Fibroblast of the aortic adventitia (primary cell): ENCODE results near the gene DAPK2. TPM values are rescaled to one million over a fixed set of nuclear protein-coding genes. Genes with fewer than 3 reads are reported as not detected.

Source experiments
- DNase-seq: peaks from one replicate; pipeline ENCODE4 v3.0.0-alpha.2; 2010; ENCODE audit warnings: low read depth
- H3K4me3 ChIP-seq: 2 replicates; pipeline ENCODE4 v1.5.1; 2011; ENCODE audit warnings: low read depth, mild to moderate bottlenecking, control low read depth, low read length, moderate library complexity
- total RNA-seq: library from RNA; depleted of rRNA; stranded (reverse); fragments of >200 nt; gene quantifications from 2 replicates; pipeline ENCODE4 v1.2.3, GENCODE V29; 2012; ENCODE audit warnings: low replicate concordance
- TF ChIP-seq, protein P1 (sequence below): IDR thresholded peaks from 2 replicates; pipeline ENCODE4 v1.5.1; 2011; ENCODE audit warnings: mild to moderate bottlenecking, low read length, control low read depth, inconsistent platforms; ENCODE audit not compliant: insufficient read depth

The DAPK2 gene
- total RNA-seq, 1 donor: 3.7 TPM

DNA sequence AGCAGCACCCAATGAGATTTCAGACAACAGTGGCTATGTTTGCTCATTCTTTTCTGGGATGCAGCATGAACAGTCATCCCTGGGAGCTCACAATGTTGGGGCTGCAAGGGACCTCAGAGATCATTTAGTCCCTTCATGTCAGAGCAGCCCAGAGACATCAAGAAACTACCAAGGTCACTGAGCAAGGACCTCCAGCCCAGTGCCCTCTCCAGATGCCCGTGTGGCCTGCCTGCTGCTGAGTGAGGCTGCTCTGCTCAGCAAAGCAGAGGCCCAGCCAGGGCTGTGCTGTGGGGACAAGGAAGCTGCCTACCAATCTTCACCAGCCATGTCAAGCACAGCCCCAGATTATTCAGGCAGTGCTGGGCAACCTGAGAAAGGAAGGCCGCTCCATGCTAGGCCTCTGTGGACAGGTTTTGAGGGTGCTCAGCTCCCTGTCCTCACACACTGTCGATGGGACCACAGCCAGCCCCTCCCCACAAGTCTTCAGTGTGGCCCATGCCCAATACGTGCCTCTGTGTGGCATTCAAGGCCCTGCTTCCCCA, 99.7 kb downstream of the DAPK2 start:
- TF ChIP-seq, protein P1, sequence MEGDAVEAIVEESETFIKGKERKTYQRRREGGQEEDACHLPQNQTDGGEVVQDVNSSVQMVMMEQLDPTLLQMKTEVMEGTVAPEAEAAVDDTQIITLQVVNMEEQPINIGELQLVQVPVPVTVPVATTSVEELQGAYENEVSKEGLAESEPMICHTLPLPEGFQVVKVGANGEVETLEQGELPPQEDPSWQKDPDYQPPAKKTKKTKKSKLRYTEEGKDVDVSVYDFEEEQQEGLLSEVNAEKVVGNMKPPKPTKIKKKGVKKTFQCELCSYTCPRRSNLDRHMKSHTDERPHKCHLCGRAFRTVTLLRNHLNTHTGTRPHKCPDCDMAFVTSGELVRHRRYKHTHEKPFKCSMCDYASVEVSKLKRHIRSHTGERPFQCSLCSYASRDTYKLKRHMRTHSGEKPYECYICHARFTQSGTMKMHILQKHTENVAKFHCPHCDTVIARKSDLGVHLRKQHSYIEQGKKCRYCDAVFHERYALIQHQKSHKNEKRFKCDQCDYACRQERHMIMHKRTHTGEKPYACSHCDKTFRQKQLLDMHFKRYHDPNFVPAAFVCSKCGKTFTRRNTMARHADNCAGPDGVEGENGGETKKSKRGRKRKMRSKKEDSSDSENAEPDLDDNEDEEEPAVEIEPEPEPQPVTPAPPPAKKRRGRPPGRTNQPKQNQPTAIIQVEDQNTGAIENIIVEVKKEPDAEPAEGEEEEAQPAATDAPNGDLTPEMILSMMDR: no peak
- no peak for DNase-seq
- no peak overlapping the region for H3K4me3 ChIP-seq

DNA sequence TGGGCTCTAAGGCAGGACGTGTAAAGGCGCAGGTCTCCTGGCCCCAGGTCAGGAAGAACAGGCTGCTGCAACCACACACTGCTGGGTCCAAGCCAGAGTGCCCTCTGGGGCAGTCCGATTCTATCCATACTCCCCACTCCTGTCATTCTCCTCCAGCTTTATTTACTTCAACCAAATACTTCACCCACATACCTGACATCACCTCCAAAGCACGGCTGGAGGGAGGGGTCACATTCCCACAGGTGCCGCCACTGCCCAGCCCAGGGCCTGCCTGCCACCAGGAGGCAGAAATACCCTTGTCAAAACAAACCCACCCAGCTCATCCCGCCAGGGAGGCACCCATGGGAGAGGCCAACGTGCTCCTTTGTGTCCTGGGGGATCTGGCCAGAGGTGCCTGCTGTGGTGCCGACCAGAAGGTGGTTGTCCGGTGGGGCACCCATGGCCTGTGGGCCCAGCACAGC, 100.4 kb downstream of the DAPK2 start:
- no peak for DNase-seq
- TF ChIP-seq, protein P1: no peak
- no peak overlapping the region for H3K4me3 ChIP-seq

DNA sequence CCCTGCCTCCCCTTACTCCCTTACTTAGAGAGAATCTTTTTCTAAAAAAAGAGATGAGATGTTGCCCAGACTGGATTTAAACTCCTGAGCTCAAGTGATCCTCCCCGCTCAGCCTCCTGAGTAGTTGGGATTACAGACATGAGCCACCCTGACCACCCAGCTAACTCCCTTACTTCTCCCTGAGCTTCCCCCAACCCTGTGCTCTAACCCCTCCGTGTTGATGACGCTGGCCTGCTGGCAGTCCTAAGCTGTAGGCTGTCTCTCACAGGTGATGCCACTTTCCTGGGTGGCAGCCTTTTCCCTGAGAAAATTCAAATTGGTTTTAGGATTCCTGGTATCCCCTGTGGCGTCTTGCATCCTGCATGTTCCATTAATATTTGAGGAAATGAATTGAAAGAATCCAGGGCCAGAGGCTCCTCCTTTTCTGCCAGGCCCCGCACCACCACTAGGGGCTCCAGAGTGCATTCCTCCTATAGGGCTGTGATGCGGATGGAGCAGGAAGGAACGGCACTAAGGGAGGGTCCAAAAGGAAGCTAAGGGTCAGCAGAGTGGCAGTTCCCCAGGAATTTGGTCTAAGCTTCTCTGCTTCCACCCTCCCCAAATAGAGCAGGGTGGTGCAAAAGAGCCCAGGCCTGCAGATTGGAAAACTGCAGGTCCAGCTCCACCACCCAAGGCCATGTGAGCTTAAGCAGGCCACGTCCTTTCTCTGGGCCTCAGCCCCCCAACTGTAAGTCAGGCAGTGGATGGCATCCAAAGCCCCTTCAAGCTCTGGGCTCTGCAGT, 101.1 kb downstream of the DAPK2 start:
- H3K4me3 ChIP-seq: no peak overlapping the region
- TF ChIP-seq, protein P1: peak; percentile 96
- DNase-seq: peak; percentile 41

DNA sequence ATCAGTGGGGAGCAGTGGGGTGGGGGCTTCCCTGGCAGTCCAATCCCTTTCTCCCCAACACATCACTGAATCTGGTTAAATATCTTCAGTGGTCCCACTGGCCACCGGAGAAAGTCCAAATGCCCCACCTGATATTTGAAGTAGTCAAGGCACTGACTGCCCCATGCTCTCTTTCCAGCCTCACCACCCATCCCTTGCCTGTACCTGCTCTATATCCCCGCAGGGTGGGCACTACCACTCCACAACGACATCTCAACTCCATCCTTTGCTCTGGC, 101.7 kb downstream of the DAPK2 start:
- TF ChIP-seq, protein P1: no peak
- DNase-seq: no peak

DNA sequence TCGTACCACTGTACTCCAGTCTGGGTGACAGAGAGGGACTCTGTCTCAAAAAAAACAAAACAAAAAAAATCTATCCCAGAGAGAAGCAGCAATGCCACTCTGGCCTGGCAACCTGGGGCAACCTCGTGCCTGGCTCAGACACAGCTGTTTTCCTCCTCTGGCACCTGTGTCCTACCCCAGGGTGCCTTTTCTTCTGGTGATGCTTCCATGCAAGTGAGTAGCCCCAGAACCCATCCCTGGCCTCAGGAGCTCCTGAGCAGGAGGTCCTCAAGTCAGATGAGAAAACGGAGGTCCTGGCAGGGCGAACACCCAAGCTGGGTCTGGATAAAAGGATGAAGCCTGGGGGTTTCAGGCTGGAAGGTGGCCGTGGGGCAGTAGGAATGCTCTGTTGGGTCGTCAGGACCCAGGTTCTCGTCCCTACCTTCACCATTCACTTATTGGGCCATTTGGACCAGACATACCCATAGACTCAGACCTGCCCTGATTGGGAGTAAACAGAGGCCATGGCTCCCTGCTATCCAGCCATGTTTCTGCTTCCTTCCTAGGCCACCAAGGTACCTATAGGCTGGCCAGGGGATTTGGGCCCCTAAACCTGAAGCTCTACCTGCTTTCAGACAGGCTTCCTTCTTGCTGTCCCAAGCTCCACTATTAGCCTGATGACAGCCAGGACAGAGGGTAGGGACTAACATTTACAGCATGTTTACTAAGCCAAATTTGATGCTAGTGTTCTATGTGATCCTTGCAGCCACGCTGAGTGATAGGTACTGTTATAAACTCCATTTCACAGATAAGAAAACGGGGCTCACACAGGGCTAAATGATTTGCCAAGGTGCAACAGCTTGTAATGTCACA, 102.2 kb downstream of the DAPK2 start:
- no peak for DNase-seq
- TF ChIP-seq, protein P1: no peak
- H3K4me3 ChIP-seq: no peak overlapping the region

More for the DNA sequence above, 101.7 kb downstream of the DAPK2 start:
- no peak overlapping the region for H3K4me3 ChIP-seq

DNA sequence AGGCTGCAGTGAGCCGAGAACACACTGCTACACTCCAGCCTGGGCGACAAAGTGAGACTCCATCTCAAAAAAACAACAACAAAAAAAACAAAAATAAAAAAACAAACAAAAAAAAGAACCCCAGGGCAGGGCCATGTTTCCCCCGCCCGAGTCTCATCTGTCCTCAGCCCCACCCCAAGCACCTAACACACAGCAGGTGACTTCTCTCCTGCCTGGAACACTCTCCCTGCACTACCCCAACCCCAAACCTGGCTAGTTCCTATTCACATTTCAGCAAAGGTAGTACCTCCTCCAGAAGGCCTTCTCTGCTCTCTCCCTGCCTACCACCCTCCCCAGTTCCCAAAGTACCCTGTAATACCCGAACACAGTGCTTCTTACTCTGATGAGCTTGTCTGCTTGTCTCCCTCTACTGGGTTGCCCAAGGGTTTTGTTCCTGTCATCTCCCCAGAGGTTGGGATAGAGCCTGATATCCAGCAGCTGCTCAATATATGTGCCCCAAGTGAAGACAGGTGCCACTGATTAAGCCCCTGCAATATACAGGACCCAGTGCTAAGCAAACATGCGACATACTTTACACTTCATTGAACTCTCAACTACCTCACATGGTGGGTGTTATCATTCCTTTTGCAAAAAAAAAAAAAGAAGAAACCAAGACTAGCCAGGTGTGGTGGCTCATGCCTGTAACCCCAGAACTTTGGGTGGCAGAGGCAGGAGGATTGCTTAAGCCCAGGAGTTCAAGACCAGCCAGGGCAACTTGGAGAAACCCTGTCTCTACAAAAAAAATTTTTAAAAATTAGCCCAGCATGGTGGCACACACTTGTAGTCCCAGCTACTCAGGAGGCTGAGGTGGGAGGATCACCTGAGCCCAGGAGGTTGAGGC, 103.6 kb downstream of the DAPK2 start:
- DNase-seq: no peak

More for the DNA sequence above, 103.6 kb downstream of the DAPK2 start:
- no peak overlapping the region for H3K4me3 ChIP-seq
- TF ChIP-seq, protein P1: no peak
